CD8-positive, alpha-beta memory T cell (primary cell): ENCODE data around the gene IGLON5. TPM values are rescaled to one million over a fixed set of nuclear protein-coding genes. Genes with fewer than 3 reads are reported as not detected.

ENCODE experiments used
- CTCF ChIA-PET: fragments of 350-600 bp; sonication (Branson Sonifier 250); formaldehyde crosslinking; loops from one replicate; lab custom pipeline; 2021; ENCODE audit warnings: antibody characterized with exemption; lab: Charles Lee
- POLR2A ChIA-PET: fragments of 350-600 bp; sonication (Branson Sonifier 250); formaldehyde crosslinking; loops from one replicate; lab custom pipeline; 2021; ENCODE audit warnings: antibody characterized with exemption; lab: Charles Lee
- DNase-seq, 5 donors: peaks; one replicate each; pipeline versions ENCODE4 v3.0.0 to v3.0.0-alpha.2; 2020 to 2022; ENCODE audit warnings: mixed read lengths in 1 of 5
- H3K27ac ChIP-seq: one replicate; pipeline ENCODE4 v1.7.0; 2013; ENCODE audit warnings: low read depth, mild to moderate bottlenecking, low read length, moderate library complexity
- H3K27me3 ChIP-seq: 2 replicates; pipeline ENCODE4 v1.7.0; 2013; ENCODE audit warnings: low read length, mild to moderate bottlenecking; ENCODE audit not compliant: insufficient read depth, poor library complexity, severe bottlenecking
- H3K36me3 ChIP-seq: 2 replicates; pipeline ENCODE4 v1.7.0; 2013; ENCODE audit warnings: mild to moderate bottlenecking, low read length, moderate library complexity; ENCODE audit not compliant: insufficient read depth
- H3K4me1 ChIP-seq: 2 replicates; pipeline ENCODE4 v1.7.0; 2013; ENCODE audit warnings: mild to moderate bottlenecking, low read length, moderate library complexity; ENCODE audit not compliant: insufficient read depth
- H3K4me3 ChIP-seq: 2 replicates; pipeline ENCODE4 v1.7.0; 2013; ENCODE audit warnings: mild to moderate bottlenecking, low read length
- H3K9me3 ChIP-seq: 2 replicates; pipeline ENCODE4 v1.7.0; 2013; ENCODE audit warnings: mild to moderate bottlenecking, low read length
- H3K27ac Mint-ChIP-seq, 8 donors: one replicate each; pipeline ENCODE4 v1.8.0; 2020 to 2021; ENCODE audit warnings: mixed read lengths in 8 of 8, mild to moderate bottlenecking in 6 of 8, inconsistent platforms in 3 of 8, moderate library complexity in 3 of 8
- H3K27me3 Mint-ChIP-seq, 2 donors: one replicate each; pipeline ENCODE4 v1.8.0; 2020 to 2021; ENCODE audit warnings: mixed read lengths in 2 of 2, mild to moderate bottlenecking in 1 of 2, moderate library complexity in 1 of 2
- H3K36me3 Mint-ChIP-seq, 3 donors: one replicate each; pipeline ENCODE4 v1.8.0; 2020 to 2021; ENCODE audit warnings: mixed read lengths in 3 of 3, inconsistent platforms in 1 of 3, mild to moderate bottlenecking in 1 of 3
- H3K4me1 Mint-ChIP-seq, 3 donors: one replicate each; pipeline ENCODE4 v1.8.0; 2020 to 2021; ENCODE audit warnings: mixed read lengths in 3 of 3, inconsistent platforms in 1 of 3, mild to moderate bottlenecking in 1 of 3
- H3K4me3 Mint-ChIP-seq, 7 donors: one replicate each; pipeline ENCODE4 v1.8.0; 2020 to 2021; ENCODE audit warnings: mixed read lengths in 7 of 7, mild to moderate bottlenecking in 6 of 7, moderate library complexity in 4 of 7, inconsistent platforms in 2 of 7
- H3K9me3 Mint-ChIP-seq, 5 donors: one replicate each; pipeline ENCODE4 v1.8.0; 2020 to 2022; ENCODE audit warnings: mixed read lengths in 5 of 5, mild to moderate bottlenecking in 3 of 5, moderate library complexity in 2 of 5, inconsistent platforms in 1 of 5
- polyA plus RNA-seq: library from polyadenylated mRNA; unstranded; fragments of 300-500 nt; fragmentation: Illumina TruSeq; gene quantifications from one replicate; pipeline ENCODE4 v1.2.3, GENCODE V29; 2021
- total RNA-seq, 2 experiments: library from RNA; stranded (reverse); gene quantifications; one replicate each; pipeline ENCODE4 v1.2.3, GENCODE V29; 2021

IGLON5 gene
- total and polyA plus RNA-seq, 3 experiments from 2014 or later: 0.09 TPM; not detected in 1

GRCh38 chr19:51326216-51327065 lies 15.0 kb downstream of the IGLON5 start:
- H3K4me1 Mint-ChIP-seq: peaks cover 5 to 14% (median 5%) of the 10 kb centered on the region in 3 donors
- H3K4me3 Mint-ChIP-seq: peak overlapping the region in 1 of 7 donors; percentile 24
- no peak overlapping the region for H3K27ac ChIP-seq
- no peak overlapping the region for H3K27ac Mint-ChIP-seq
- H3K27me3 ChIP-seq: peaks cover 14% of the 10 kb centered on the region
- H3K36me3 Mint-ChIP-seq: peaks cover 0 to 10% (median 0%) of the 10 kb centered on the region in 3 donors
- peaks cover 0 to 9% (median 0%) of the 10 kb centered on the region in 5 donors for H3K9me3 Mint-ChIP-seq
- ChIA-PET POLR2A (no interaction called here), CTCF (no interaction called here)
- DNase-seq: no peak
- H3K36me3 ChIP-seq: no peaks in the 10 kb centered on the region
- H3K9me3 ChIP-seq: no peaks in the 10 kb centered on the region
- H3K27me3 Mint-ChIP-seq: peaks cover 43 to 78% of the 10 kb centered on the region in 2 donors
- H3K4me1 ChIP-seq: peaks cover 7% of the 10 kb centered on the region
- H3K4me3 ChIP-seq: no peak overlapping the region

- CTCF ChIA-PET: interaction anchor here (0.8 to 1.6 kb wide), 2 partner anchors 11 to 94 kb away, joined by 3 read pairs; no protein-coding TSS in a partner anchor
- peaks cover 5 to 14% (median 5%) of the 10 kb centered on the region in 3 donors for H3K4me1 Mint-ChIP-seq
- Histone ChIP-seq H3K4me1 (peaks cover 7% of the 10 kb centered on the region), H3K9me3 (no peaks in the 10 kb centered on the region), H3K27me3 (peaks cover 14% of the 10 kb centered on the region), H3K27ac (no peak overlapping the region), H3K4me3 (no peak overlapping the region), H3K36me3 (no peaks in the 10 kb centered on the region)
- H3K9me3 Mint-ChIP-seq: peaks cover 0 to 8% (median 0%) of the 10 kb centered on the region in 5 donors
- peak overlapping the region in 3 of 8 donors; percentile 32 to 68 (median 54) for H3K27ac Mint-ChIP-seq
- DNase-seq: peak in 4 of 5 donors; percentile 21 to 54 (median 30)
- H3K27me3 Mint-ChIP-seq: peaks cover 47 to 82% of the 10 kb centered on the region in 2 donors
- peaks cover 0 to 17% (median 0%) of the 10 kb centered on the region in 3 donors for H3K36me3 Mint-ChIP-seq
- peak overlapping the region in 6 of 7 donors; percentile 16 to 75 (median 61) for H3K4me3 Mint-ChIP-seq
- POLR2A ChIA-PET: no interaction called here
These were observed 15.9 kb downstream of the IGLON5 start for GRCh38 chr19:51327066-51328001.

GRCh38 chr19:51329411-51329810 lies 18.0 kb downstream of the IGLON5 start:
- peaks cover 39 to 62% of the 10 kb centered on the region in 2 donors for H3K27me3 Mint-ChIP-seq
- ChIA-PET CTCF (interaction anchor here (1.2 kb wide), 1 partner anchor 78 kb away, joined by 3 read pairs; no protein-coding TSS in a partner anchor), POLR2A (no interaction called here)
- H3K4me1 Mint-ChIP-seq: peaks cover 5 to 14% (median 5%) of the 10 kb centered on the region in 3 donors
- H3K4me3 Mint-ChIP-seq: peak overlapping the region in 1 of 7 donors; percentile 47
- H3K27ac Mint-ChIP-seq: no peak overlapping the region
- no peak overlapping the region for H3K27ac ChIP-seq
- H3K9me3 ChIP-seq: no peaks in the 10 kb centered on the region
- no peak overlapping the region for H3K4me3 ChIP-seq
- peaks cover 0 to 3% (median 0%) of the 10 kb centered on the region in 5 donors for H3K9me3 Mint-ChIP-seq
- no peak for DNase-seq
- peaks cover 7% of the 10 kb centered on the region for H3K4me1 ChIP-seq
- H3K36me3 ChIP-seq: no peaks in the 10 kb centered on the region
- H3K27me3 ChIP-seq: peaks cover 14% of the 10 kb centered on the region
- H3K36me3 Mint-ChIP-seq: peaks cover 0 to 17% (median 0%) of the 10 kb centered on the region in 3 donors

- H3K27me3 ChIP-seq: peaks cover 14% of the 10 kb centered on the region
- peaks cover 7% of the 10 kb centered on the region for H3K4me1 ChIP-seq
- no peaks in the 10 kb centered on the region for H3K9me3 ChIP-seq
- DNase-seq: no peak
- peaks cover 0 to 3% (median 0%) of the 10 kb centered on the region in 5 donors for H3K9me3 Mint-ChIP-seq
- peaks cover 0 to 17% (median 0%) of the 10 kb centered on the region in 3 donors for H3K36me3 Mint-ChIP-seq
- CTCF ChIA-PET: no interaction called here
- no peak overlapping the region for H3K4me3 Mint-ChIP-seq
- no peak overlapping the region for H3K4me3 ChIP-seq
- no peak overlapping the region for H3K27ac ChIP-seq
- no peak overlapping the region for H3K27ac Mint-ChIP-seq
- POLR2A ChIA-PET: no interaction called here
- peaks cover 32 to 57% of the 10 kb centered on the region in 2 donors for H3K27me3 Mint-ChIP-seq
- H3K36me3 ChIP-seq: no peaks in the 10 kb centered on the region
- peaks cover 5 to 14% (median 5%) of the 10 kb centered on the region in 3 donors for H3K4me1 Mint-ChIP-seq
These were observed 18.9 kb downstream of the IGLON5 start for GRCh38 chr19:51330366-51330765.

- H3K36me3 ChIP-seq: no peaks in the 10 kb centered on the region
- Mint-ChIP-seq H3K4me3 (no peak overlapping the region), H3K36me3 (peaks cover 0 to 17% (median 0%) of the 10 kb centered on the region in 3 donors), H3K4me1 (peaks cover 5 to 9% (median 5%) of the 10 kb centered on the region in 3 donors), H3K27me3 (peaks cover 26 to 49% of the 10 kb centered on the region in 2 donors), H3K27ac (no peak overlapping the region), H3K9me3 (peaks cover 0 to 3% (median 0%) of the 10 kb centered on the region in 5 donors)
- no peak overlapping the region for H3K4me3 ChIP-seq
- CTCF ChIA-PET: no interaction called here
- POLR2A ChIA-PET: no interaction called here
- H3K27ac ChIP-seq: no peak overlapping the region
- H3K27me3 ChIP-seq: peaks cover 11% of the 10 kb centered on the region
- H3K9me3 ChIP-seq: no peaks in the 10 kb centered on the region
- DNase-seq: no peak
- H3K4me1 ChIP-seq: peaks cover 7% of the 10 kb centered on the region
These were observed 19.7 kb downstream of the IGLON5 start for GRCh38 chr19:51331193-51331592.

GRCh38 chr19:51331716-51332115 lies 20.3 kb downstream of the IGLON5 start:
- Mint-ChIP-seq H3K36me3 (peaks cover 0 to 17% (median 0%) of the 10 kb centered on the region in 3 donors), H3K27ac (no peak overlapping the region), H3K4me3 (no peak overlapping the region), H3K9me3 (peaks cover 0 to 3% (median 0%) of the 10 kb centered on the region in 5 donors), H3K27me3 (peaks cover 26 to 44% of the 10 kb centered on the region in 2 donors), H3K4me1 (peaks cover 5 to 9% (median 5%) of the 10 kb centered on the region in 3 donors)
- no peak for DNase-seq
- POLR2A ChIA-PET: no interaction called here
- peaks cover 10% of the 10 kb centered on the region for H3K27me3 ChIP-seq
- H3K9me3 ChIP-seq: no peaks in the 10 kb centered on the region
- H3K27ac ChIP-seq: no peak overlapping the region
- no peak overlapping the region for H3K4me3 ChIP-seq
- H3K36me3 ChIP-seq: no peaks in the 10 kb centered on the region
- peaks cover 7% of the 10 kb centered on the region for H3K4me1 ChIP-seq
- CTCF ChIA-PET: no interaction called here

GRCh38 chr19:51333836-51334460 lies 22.5 kb downstream of the IGLON5 start:
- ChIA-PET POLR2A (no interaction called here), CTCF (no interaction called here)
- H3K4me3 Mint-ChIP-seq: no peak overlapping the region
- H3K27me3 Mint-ChIP-seq: peaks cover 14 to 29% of the 10 kb centered on the region in 2 donors
- Histone ChIP-seq H3K4me3 (no peak overlapping the region), H3K27me3 (no peaks in the 10 kb centered on the region), H3K27ac (no peak overlapping the region), H3K9me3 (no peaks in the 10 kb centered on the region), H3K36me3 (no peaks in the 10 kb centered on the region), H3K4me1 (peaks cover 7% of the 10 kb centered on the region)
- H3K4me1 Mint-ChIP-seq: peaks cover 4 to 8% (median 6%) of the 10 kb centered on the region in 3 donors
- H3K27ac Mint-ChIP-seq: no peak overlapping the region
- DNase-seq: no peak
- peaks cover 0 to 3% (median 0%) of the 10 kb centered on the region in 5 donors for H3K9me3 Mint-ChIP-seq
- H3K36me3 Mint-ChIP-seq: peaks cover 0 to 17% (median 0%) of the 10 kb centered on the region in 3 donors
